Stimulated activated CD4-positive, alpha-beta T cell treated with anti-CD3 and anti-CD28 coated beads, Interleukin-12 subunit alpha, Interleukin-12 subunit beta, amount 100 ng/mL, for 4 hours (primary cell): Measurements from ENCODE around the gene C2orf76.
A peak's percentile ranks its signal among the peaks of the same experiment; 100 is the strongest.
"Not testable (repeated sequence)": the region's sequence is repeated elsewhere in the genome, so short reads cannot be mapped to it uniquely, and the experiment has no call there.

Experiments used
- DNase-seq: peaks from one replicate; pipeline ENCODE4 v3.0.0-alpha.2; 2020

The C2orf76 gene

DNA sequence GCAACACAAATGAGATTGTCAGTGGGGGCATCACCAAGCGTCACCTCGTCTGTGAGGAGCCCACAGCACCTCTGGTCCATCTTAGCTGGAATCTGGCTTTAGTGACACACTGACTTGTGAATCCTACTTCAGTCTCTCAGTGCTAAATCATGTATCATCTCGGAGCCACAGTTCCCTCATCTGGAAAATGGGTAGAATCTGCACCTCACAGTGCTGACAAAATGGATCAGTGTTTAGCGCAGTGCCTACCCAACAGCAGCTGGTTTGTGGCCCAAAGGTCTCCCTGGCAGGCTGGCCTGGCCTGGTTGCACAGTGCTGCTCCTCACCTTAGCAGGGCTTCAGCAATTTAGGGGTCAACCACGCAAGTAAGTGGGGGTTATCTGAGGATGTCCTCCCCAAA lies 10.2 kb upstream of the C2orf76 start:
- DNase-seq: no peak

DNA sequence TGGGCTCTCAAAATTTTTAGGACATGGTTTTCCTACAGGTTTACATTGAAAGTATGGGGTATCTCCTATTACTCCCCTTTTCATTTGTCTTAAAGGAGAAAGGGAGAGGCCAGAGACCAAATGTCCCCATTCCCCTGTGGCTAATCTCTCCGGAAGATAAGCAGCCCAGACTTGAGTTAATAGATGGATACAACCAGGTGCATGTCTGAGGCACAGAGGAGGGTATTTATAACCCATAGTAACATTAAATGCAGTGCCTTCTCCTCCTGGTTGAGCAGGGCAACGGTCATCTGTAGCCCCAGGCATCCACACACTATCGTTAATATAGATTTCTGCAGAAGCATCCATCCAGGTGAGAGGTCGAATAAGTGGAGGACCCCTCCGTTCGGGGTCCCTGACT lies 9.8 kb upstream of the C2orf76 start:
- DNase-seq: not testable (repeated sequence)

DNA sequence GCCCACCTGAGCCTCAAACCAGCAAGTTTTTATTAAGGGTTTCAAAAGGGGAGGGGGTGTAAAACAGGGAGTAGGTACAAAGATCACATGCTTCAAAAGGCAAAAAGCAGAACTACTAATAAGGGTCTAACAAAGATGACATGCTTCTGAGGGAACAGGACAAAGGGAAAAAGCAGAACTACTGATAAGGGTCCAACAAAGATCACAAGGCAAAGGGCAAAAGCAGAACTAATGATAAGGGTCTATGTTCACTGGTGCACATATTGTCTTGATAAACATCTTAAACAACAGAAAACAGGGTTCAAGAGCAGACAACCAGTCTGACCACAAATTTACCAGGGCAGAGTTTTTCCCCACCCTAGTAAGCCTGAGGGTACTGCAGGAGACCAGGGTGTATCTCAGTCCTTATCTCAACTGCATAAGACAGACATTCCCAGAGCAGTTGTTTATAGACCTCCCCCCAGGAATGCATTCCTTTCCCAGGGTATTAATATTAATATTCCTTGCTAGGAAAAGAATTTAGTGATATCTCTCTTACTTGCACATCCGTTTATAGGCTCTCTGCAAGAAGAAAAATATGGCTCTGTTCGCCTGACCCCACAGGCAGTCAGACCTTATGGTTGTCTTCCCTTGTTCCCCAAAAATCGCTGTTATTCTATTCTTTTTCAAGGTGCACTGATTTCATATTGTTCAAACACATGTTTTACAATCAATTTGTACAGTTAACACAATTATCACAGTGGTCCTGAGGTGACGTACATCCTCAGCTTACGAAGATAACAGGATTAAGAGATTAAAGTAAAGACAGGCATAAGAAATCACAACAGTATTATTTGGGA lies 7.5 kb upstream of the C2orf76 start:
- not testable (repeated sequence) for DNase-seq

DNA sequence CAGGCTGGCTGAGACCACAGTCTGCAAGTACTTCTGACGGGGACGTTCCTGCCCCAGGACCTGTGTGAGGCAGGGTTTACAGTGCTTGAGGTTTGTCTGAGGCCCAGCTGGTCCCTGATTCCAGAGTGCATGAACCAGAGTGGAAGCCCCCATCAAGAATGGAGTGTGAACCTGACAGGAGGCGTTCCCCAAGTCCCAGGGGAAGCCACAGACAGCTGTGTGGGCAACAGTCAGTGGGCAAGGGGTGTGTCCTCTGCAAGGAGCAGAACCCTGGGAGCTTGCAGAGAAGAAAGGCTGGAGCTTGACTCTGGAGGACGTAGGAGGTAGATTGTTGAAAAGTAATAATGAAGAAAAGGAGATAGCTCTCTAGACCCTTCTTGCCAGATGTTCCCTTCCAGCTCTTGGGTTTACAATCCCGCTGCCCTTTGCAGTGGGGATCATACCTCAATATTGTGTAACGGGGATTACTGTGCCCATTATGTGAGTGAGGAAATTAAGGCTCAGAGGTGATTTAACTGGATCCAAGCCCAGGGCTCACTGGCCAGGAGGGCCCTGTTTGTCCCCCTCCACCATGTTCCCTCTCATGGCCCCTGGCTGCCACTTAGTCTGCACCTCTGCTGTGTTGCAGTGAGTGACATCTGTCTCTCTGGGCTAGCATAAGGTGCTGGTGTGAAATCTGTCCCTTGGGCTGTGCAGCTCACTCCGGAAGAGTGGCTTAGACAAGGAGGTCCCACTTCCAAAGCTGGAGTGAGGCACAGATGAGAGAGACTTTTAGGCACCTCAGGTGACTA lies 6.3 kb upstream of the C2orf76 start:
- no peak for DNase-seq

DNA sequence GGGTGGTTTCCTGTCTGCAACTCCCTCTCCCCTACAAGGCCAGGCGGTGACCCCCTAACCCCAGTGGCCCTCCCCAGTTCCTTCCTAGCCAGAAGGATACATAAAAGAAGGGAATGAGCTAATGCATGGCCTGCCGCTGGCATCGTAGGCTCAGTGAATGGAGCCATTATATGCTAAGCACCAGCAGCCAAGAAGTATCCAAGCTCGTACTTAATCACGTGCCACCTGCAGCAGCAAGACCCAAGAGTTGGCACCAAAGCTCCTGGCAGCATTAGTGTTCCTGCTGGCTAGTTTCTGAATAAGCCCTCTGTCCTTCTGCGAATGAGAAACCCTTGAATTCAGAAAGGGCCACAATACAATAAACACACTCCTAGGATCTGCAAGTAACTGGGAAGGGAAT lies 4.5 kb upstream of the C2orf76 start:
- no peak for DNase-seq

DNA sequence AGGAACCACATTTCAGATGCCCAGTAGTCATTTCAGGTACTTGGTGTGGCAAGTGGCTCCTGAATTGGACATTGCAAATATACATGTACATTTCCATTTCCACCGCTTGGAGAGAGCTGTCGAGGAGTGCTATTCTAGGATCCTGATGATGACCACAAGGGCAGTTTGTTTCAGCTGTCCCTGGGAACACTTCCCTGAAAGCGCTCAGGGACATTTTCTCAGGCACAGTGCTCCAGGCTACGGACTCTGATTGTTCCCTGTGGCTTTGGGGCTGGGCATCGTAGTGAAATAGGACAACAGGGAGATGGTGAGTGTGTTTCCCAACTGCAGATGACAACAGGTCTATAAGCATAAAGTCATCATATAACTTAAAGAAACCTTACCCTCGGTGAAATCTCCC lies 3.2 kb upstream of the C2orf76 start:
- no peak for DNase-seq

DNA sequence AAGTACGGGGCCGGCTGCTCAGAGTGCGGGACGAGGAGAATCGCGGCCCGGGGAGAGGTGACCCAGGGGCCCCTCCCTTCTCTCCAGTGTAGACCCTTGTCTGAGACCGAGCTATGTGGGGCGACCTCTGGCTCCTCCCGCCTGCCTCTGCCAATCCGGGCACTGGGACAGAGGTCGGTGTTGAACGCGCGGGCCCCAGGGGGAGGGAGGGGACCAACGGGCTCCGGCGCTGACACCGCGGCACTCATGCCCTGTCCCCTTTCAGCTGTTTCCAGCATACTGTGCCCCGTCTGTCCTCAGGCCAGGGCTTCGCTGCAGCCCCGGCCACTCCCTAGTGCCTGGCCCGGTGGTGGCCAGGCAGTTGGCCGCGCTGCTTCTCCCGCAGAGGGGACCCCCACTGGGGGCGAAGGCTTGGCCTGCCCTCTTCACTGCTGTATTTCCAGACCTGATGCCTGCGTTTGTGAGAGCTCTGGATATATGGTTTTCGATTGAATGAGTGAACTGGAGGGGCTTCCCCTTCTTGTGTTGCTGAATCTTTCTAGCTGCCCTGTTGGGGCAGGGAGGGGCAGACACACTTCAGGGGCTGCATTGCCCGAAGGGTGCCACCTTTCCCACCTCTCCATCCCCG lies 952 bp upstream of the C2orf76 start:
- peak; percentile 39 for DNase-seq

DNA sequence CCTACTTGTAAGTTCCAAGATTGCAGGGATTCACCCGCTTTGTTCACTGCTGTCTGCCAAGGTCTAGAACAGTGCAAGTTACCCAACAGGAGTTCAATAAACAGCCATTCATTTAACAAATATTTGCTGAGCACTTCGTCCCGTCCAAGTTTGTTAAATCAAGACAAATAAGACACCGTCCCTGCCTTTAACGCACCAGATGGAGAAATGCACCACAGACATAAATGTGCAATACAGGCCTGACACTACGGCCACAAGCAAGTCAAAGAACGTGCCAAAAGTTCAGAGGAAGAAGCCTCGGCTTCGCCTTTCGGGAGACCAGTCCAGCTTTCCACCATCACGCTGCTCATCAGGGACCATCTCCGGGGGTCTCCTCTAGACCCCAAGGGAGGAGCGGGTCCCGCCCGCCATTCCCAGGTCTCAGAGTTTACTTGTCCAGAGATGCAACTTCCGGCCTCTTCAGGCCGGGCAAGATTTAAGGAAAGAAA lies 429 bp downstream of the C2orf76 start:
- no peak for DNase-seq

DNA sequence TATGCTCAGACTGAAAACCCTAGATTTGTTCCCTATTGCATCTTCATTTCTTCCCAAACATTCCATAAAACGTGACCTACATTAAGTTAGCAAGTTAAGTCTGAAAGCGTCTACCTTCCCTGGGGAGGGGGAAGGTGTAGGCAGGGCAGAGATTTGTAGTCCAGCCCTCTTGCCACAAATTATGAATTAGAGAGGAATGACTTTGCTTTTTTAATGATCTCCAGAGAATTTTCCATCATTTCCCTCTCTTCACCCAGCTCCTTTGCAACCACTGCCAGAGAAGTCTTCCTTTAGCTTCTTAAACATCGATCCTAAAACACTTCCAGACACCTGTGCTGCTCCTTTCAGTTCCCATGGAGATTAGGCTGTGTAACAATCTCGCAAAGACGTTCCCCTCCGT lies 1.2 kb downstream of the C2orf76 start:
- DNase-seq: no peak

DNA sequence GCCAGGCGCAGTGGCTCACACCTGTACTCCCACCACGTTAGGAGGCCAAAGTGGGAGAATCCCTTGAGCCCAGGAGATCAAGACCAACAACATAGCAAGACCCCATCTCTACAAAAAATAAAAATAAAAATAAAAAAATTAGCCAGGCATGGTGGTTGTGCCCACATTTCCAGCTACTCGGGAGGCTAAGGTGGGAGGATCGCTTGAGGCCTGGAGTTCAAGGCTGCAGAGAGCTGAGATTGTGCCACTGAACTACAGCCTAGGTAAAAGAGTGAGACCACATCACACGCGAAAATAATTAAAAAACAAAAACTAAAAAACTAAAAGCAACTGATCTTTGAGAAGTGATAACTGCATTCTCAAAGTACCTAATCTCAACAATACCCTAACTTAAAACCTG lies 1.8 kb downstream of the C2orf76 start:
- DNase-seq: no peak

DNA sequence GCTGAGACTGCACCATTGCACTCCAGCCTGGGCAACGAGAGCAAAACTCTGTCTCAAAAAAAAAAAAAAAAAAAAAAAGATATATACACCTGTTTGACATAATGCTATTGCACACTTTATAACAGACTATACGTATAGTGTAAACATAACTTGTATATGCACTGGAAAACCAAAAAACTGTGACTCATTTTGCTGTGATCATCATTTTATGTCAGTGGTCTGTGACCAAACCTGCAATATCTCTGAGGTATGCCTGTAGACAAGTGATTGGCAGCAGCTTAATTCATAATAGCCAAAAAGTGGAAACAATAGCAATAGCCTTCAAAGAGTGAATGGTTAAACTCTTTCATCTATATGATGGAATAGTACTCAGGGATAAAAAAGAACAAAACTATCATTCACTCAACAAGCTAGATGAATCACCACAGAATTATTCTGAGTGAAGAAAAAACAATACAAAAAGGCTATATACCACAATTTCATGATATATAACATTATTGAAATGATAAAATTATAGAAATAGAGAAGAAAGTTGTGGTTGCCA lies 6.1 kb downstream of the C2orf76 start:
- DNase-seq: no peak

DNA sequence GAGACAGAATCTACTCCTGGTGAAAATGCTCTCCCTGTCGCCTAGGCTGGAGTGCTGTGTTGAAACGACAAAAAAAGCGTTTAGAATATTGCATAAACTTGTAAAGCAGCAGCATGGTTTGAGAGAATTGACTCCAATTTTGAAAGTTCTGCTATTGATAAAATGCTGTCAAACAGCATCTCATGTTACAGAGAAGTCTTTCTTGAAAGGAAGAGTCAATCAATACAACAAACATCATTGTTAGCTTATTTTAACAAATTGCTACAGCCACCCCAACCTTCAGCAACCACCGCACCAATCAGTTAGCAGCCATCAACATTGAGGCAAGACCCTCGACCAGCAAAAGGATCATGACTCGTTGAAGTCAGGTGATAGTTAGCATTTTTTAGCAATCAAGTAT lies 6.9 kb downstream of the C2orf76 start:
- no peak for DNase-seq

DNA sequence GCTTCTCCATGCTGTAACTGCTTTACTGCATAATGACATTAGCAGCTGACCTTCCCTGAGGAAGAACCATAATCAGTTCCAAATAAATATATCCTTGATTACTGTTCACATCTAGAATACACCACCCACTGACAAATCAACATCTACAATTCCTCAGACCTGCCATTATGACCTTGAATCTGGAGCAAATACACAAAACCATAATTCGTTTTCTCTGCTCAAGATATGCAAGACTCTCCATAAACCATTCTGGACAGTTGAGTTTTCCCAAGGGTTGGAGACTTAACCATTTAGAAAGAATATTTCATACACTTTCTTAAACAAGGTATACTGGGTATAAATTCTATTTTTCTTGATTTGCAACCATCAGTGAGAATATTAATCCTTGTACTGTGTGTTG lies 11.8 kb downstream of the C2orf76 start:
- no peak for DNase-seq

DNA sequence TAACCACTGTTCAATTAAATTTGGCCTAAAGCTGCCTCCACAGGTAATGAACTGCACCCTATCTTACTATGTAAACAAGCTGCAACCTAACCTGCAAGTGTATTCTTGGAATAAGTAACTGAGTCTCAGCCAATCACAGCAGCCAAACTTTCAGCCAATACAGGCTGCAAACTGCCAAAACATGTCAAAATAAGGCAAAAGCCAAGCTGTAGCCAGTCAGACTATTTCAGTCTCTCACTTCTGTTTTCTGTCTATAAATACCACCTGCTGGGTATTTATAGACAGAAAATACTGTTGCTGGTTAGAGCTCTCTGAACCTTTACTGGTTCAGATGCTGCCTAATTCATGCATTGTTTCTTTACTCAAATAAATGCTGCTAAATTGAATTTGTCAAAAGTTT lies 14.3 kb downstream of the C2orf76 start:
- DNase-seq: no peak

DNA sequence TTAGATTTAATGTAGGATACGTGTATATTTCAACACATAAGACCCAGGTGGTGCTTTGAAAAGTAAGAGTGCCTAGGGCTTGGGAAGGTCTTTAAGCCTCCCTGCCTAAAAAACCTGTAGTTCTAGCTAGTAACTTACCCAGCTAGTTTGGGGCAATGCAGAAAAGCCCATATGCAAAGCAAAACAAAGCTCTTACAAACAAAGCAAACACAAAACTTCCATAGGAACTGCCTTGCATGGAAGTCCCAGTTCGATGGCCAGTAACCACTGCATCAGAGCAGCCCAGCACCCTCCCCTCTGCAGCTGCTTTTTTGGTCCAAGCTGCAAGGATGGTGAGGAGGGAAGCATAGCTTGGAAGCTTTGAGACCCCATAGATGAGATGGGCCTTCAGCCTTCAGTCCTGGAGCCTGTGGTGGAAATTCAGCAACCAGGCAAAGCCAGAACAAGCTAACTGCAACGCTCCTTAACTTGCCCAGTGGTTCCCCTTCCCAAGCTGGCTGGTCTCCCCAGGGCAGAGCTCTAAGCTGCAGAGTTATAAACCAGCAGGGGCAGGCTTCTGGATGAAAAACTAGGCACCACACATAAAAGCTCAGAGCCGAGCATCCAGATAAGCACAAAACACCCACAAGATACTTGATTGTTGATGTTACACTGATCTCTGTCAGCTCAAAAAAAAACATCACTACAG lies 16.2 kb downstream of the C2orf76 start:
- no peak for DNase-seq

DNA sequence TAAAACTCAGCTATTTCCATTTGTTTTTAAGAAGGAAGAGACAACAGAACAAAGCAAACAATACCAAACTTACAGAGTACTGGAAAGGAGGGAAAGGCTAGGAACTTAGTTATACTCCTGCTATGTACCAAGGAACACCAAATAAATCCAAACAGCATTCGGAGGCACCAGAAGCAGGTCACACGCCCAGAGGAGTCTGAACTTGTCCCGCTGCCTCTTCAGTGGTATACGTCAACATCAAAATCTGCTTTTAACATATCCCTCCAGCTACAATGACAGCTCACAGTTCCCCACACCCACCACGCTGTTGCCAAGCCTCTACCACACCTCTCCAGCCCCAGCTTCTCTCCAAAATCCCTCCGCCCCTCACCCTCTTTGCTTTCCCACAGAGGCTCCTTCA lies 17.3 kb downstream of the C2orf76 start:
- no peak for DNase-seq

DNA sequence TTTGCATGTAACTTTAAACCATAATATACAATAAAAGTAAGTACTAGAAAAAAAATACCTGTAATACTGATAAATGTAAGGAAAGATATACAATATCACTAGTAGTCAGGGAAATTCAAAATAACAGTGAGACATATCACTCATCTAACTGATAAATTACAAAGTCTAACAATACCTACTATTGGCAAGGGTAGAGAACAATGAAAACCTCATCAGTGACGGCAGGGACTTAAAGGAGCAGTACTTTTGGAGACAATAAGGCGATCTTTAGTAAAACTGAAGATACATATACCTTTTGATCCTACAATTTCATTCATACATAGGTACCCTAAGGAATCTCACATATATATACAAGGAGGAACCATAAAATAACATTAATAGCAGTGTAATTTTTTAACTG lies 24.9 kb downstream of the C2orf76 start:
- DNase-seq: no peak

DNA sequence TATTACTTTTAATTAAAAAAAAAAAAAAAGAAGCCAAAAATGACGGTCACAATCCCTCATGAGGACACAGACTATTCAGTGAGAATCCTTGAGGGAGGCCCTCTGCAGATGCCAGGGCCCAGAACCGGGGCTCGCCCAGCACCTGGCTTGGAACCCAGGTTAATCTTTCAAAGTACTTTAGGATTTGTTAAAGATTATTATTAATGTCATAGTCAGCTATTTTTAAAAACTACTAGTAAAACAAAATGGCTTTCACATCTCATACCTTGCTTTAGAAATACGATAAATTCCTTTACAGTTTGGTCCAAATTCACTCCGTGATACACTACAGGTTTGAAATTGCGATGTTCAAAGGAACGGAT lies 27.1 kb downstream of the C2orf76 start:
- DNase-seq: no peak

DNA sequence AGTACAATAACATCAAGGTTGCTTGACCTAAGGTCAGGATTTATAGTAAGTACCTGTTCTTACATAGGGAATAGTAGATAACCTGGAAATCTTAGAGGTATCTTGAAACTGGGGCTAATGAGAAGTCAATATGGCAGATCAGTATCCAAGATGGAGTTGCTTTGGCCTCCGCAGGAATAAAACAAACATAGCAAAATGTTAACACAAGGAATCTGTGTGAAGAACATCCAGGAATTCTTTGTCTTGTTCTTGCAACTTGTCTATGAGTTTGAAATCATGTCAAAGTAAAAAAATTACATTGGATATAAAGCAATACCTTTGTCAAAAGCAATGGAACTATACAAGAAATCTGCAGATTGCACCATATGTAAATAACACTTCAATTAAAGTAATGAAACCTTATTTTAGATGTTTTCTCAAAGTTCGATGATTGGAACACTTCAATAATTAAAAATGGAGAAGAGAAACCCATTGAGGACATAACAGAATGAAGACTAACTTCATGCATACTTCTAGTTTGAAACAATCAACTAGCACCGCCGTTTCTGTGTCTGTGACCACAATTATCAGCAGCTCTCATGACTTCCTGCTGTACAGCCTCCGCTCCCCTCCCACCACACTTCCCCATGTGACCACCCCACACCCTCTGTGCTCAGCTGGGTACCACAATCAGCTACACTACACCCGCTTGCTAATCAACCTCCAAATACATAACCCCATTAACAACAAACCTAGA lies 27.6 kb downstream of the C2orf76 start:
- DNase-seq: peak; percentile 2

DNA sequence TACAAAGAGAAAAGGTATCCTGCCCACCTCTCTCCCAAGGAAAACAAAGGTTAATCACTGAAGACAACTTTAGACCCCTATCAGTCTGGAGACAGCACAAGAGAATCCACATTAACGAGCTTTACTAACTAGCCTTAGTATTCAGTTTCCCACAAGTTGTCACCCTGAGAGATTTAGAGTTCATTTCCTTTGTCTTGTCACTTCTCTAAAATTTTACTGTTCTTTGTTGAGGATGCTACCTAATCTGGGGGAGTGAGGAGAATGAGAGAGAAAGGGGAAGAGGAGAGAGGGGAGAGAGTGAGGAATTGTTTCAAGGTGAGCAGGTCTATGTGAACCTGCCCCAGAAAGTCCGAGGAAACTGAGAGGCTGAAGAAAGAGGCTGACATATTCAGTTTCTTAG lies 28.4 kb downstream of the C2orf76 start:
- no peak for DNase-seq

DNA sequence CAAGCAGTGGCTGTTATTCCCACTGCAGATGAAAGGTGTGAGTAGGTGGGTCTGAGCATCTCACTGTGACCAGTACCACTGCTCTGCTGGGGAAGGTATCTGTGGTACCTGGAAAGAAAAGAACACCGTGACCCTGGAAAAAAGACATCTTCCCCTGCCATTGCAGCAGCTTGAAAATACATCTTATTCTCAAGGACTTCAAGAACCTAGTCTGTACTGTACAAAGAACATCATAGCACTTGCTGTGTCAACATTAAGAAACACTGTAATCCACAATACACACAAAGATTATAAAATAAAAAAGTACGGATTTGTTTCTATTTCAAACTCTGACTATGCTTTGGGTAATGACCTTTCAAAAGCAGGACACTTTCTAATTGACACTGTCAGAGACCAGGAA lies 28.9 kb downstream of the C2orf76 start:
- no peak for DNase-seq

DNA sequence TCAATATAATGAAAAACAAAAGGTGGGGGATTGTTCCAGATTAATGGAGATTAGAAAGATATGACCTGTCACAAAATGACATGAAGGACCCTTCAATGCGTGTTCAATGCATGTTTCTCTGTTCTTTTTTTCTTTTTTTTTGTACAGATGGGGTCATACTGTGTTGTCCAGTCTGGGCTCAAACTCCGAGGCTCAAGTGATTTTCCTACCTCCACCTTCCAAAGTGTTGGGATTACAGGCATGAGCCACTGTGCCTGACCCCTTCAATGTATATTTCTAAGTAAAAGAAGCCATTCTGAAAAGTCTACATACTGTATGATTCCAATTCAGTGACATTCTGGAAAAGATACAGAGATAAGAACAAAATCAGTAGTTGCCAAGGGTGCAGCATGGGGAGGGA lies 32.8 kb downstream of the C2orf76 start:
- DNase-seq: no peak
